Colon (tissue), 2 donors: ENCODE data around the gene CLCN7.

ENCODE experiments used
- FAIRE-seq: peaks from 2 replicates; lab custom pipeline; 2012; peaks lifted over from hg19 to GRCh38; lab: Jason Lieb, UNC
- donor health status: control.
- donor health status: control.

Gene CLCN7

GRCh38 chr16:1430759-1431496 is 43.9 kb downstream of the CLCN7 start, which contains the start of gene PERCC1:
TSS of gene PERCC1 (plus strand) at chr16:1431078. CDS start at chr16:1432594, 1,516 bp downstream.
- no peak for FAIRE-seq

GRCh38 chr16:1430214-1430758 is 44.5 kb downstream of the CLCN7 start:
- FAIRE-seq: no peak

- FAIRE-seq: no peak
Measured at GRCh38 chr16:1429631-1430030, 45.2 kb downstream of the CLCN7 start.

GRCh38 chr16:1429012-1429411 is 45.8 kb downstream of the CLCN7 start:
- FAIRE-seq: no peak

GRCh38 chr16:1428511-1428910 is 46.3 kb downstream of the CLCN7 start:
- FAIRE-seq: no peak

GRCh38 chr16:1427473-1428461 is 47.1 kb downstream of the CLCN7 start:
- no peak for FAIRE-seq

GRCh38 chr16:1426734-1427471 is 47.9 kb downstream of the CLCN7 start:
- FAIRE-seq: no peak

GRCh38 chr16:1425616-1426370 is 49.0 kb downstream of the CLCN7 start:
- no peak for FAIRE-seq

GRCh38 chr16:1424028-1424427 is 50.8 kb downstream of the CLCN7 start:
- no peak for FAIRE-seq

- no peak for FAIRE-seq
Measured at GRCh38 chr16:1422076-1422475, 52.8 kb downstream of the CLCN7 start.

- FAIRE-seq: no peak
Measured at GRCh38 chr16:1420111-1420539, 54.7 kb downstream of the CLCN7 start.

- no peak for FAIRE-seq
Measured at GRCh38 chr16:1416521-1416941, 58.3 kb downstream of the CLCN7 start.

- no peak for FAIRE-seq
Measured at GRCh38 chr16:1414532-1415260, 60.1 kb downstream of the CLCN7 start, which contains the start of gene UNKL. TSS of gene UNKL (minus strand) at chr16:1414704. CDS start at chr16:1414691, 13 bp downstream.

- FAIRE-seq: no peak
Measured at GRCh38 chr16:1413684-1414531, 60.9 kb downstream of the CLCN7 start.

GRCh38 chr16:1412847-1413246 is 62.0 kb downstream of the CLCN7 start:
- FAIRE-seq: no peak

GRCh38 chr16:1408171-1408837 is 66.5 kb downstream of the CLCN7 start:
- no peak for FAIRE-seq

GRCh38 chr16:1407753-1408152 is 67.1 kb downstream of the CLCN7 start:
- no peak for FAIRE-seq

- FAIRE-seq: no peak
Measured at GRCh38 chr16:1403733-1404132, 71.1 kb downstream of the CLCN7 start.

GRCh38 chr16:1403036-1403435 is 71.8 kb downstream of the CLCN7 start:
- no peak for FAIRE-seq
